ENCODE data around the gene MRC1.

DNA sequence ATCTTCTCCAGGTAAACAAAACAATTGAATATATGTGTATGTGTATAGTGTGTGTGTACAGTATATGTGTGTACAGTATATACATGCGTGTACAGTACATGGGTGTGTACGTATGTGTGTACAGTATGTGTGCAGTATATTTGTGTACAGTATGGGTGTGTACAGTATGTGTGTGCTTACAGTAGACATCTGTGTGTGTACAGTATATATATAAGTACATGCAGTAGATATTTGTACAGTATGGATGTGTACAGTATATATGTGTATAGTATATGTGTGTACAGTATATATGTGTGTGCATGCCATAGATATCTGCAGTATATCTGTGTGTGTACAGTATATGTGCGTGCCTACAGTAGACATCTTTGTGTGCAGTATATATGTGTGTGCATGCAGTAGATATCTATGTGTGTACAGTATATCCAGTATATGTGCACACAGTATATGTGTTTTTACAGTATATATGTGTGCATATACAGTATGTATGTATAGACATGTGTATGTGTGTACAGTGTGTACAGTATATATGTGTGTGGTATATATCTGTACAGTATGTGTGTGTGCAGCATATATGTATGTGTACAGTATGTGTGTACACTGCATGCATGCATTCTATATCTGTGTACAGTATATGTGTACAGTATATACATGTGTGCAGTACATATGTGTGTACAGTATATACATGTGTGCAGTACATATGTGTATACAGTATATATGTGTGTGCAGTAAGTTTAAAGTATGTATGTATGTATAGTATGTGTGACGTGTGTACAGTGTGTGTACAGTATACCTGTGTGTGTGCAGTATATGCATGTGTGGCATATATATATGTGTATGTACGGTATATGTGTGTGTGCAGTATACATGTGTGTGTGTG is 105.3 kb downstream of the MRC1 start:
- no peak for TF ChIP-seq POLR2AphosphoS5 (IDR thresholded peaks at IDR 0.05; ENCODE audit: low read depth, low read length)
- no peak for TF ChIP-seq TAF1 (IDR thresholded peaks at IDR 0.05; ENCODE audit: borderline replicate concordance, insufficient read depth, low read length)
- no peak for TF ChIP-seq FOXP2 (optimal IDR thresholded peaks at IDR 0.05; ENCODE audit: borderline replicate concordance, extremely low read depth, extremely low read length, insufficient read depth)
- TF ChIP-seq, protein P1, sequence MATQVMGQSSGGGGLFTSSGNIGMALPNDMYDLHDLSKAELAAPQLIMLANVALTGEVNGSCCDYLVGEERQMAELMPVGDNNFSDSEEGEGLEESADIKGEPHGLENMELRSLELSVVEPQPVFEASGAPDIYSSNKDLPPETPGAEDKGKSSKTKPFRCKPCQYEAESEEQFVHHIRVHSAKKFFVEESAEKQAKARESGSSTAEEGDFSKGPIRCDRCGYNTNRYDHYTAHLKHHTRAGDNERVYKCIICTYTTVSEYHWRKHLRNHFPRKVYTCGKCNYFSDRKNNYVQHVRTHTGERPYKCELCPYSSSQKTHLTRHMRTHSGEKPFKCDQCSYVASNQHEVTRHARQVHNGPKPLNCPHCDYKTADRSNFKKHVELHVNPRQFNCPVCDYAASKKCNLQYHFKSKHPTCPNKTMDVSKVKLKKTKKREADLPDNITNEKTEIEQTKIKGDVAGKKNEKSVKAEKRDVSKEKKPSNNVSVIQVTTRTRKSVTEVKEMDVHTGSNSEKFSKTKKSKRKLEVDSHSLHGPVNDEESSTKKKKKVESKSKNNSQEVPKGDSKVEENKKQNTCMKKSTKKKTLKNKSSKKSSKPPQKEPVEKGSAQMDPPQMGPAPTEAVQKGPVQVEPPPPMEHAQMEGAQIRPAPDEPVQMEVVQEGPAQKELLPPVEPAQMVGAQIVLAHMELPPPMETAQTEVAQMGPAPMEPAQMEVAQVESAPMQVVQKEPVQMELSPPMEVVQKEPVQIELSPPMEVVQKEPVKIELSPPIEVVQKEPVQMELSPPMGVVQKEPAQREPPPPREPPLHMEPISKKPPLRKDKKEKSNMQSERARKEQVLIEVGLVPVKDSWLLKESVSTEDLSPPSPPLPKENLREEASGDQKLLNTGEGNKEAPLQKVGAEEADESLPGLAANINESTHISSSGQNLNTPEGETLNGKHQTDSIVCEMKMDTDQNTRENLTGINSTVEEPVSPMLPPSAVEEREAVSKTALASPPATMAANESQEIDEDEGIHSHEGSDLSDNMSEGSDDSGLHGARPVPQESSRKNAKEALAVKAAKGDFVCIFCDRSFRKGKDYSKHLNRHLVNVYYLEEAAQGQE (IDR thresholded peaks at IDR 0.05; ENCODE audit: insufficient read depth in 1 of 2, low read depth in 2 of 2, low read length in 2 of 2) = no peak
